Activated CD8-positive, alpha-beta memory T cell treated with anti-CD3 and anti-CD28 coated beads, Interleukin-2, amount 50 U/mL, for 4 hours (primary cell): Measurements from ENCODE around the gene PTX4.
"Not testable (repeated sequence)": the region's sequence is repeated elsewhere in the genome, so short reads cannot be mapped to it uniquely, and the experiment has no call there.

Experiments
- DNase-seq: peaks from one replicate; pipeline ENCODE4 v3.0.0-alpha.2; 2020

The PTX4 gene

DNA sequence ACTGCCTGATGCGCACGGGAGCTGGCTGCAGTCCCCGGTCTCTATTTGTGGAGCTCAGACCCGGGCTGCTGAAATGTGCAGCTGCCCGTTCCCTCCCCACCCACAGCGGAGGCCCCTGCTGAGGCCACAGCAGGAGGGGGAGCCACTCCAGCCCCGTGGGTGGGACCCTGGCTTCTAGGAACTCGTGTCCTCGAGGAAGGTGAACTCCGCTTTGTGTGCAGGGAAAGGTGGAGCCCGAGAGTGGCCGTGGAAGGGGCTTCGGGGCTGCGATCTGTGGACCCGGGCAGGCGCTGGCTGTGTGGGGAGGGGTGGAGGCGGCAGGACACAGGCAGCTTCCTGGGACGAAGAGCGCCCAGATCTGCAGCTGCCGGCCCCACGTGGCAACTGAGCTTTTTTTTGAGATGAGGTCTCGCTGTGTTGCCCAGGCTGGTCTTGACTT, 47.3 kb downstream of the PTX4 start:
- no peak for DNase-seq

DNA sequence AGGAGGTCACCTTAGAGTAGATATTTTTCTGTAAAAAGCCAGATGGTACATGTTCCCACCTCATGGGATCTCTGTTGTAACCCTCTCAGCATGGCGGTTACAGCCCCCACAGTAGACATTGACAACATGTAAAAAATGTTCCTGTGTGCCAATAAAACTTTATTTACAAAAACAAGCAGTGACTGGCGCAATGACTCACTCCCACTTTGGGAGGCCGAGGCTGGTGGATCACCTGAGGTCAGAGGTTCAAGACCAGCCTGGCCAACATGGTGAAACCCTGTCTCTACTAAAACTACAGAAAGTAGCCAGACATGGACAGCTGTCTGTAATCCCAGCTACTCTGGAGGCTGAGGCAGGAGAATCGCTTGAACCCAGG, 49.1 kb downstream of the PTX4 start:
- DNase-seq, result not testable (repeated sequence)

DNA sequence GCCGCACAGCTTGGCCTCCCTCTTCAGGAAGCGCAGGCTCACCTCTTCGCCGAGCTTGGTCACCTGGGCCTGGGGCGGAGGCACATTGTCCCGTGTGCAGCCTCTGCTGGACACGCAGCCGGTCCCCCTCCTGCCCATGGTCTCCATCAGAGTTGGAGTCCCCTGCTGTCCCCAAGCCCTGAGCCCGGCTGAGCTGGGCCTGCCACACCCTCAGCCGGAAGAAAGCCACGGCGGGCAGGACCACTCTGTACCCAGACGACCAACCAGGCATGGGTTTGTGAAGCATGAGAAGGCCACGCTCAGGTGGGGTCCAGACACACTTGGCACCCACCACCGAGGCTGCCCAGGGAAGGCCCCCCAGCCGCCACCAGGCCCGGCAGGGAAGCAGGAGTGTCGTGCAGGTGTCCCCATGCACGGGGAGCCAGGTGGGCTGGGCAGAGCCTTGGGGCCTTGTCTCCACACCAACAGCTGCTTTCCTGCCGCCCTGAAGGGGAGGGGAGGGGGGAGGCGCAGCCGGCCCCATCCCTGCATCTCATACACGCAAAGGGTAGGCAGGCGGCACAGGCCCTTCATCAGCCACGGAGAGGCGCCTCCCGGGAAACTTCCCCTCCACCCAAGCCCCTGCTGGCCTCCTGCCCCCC, 49.6 kb downstream of the PTX4 start:
- no peak for DNase-seq

DNA sequence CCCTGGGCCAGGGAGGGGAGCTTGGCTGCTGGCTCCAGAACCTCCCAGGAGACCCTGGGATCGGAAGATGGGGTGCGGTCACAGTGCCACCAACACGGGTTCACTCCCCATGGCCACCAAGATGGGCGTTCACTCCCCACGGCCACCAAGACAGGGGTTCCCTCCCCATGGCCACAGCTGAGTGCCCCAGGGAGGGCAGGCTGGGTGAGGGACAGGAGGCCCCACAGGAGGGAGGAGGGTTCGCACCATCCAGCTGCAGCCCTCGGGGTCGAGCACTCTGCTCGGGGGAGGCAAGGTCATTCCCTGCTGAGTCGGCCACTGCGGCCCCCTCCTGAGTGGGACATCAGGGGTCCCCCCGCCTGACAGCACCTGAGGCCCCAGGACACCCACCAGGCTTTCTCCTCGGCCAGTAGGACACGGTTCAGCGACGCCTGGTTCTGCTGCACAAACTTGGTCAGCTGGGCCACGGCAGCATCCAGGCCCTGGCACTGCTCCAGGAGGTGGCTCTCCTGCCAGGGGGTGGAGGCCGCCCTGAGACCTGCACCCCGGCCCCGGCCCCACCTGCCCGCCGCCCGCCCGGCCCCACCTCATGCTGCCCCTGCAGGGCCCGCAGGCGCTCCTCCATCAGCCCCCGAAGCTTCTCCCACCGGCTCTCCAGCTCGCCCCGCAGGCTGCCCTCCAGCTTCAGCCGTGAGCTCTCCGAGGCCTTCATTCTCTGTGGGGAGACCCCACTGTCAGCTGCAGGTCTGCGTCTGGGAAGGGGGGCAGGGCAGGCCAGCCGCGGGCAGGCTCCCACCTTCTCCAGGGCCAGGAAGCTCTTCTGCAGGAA, 50.3 kb downstream of the PTX4 start:
- DNase-seq, result no peak

DNA sequence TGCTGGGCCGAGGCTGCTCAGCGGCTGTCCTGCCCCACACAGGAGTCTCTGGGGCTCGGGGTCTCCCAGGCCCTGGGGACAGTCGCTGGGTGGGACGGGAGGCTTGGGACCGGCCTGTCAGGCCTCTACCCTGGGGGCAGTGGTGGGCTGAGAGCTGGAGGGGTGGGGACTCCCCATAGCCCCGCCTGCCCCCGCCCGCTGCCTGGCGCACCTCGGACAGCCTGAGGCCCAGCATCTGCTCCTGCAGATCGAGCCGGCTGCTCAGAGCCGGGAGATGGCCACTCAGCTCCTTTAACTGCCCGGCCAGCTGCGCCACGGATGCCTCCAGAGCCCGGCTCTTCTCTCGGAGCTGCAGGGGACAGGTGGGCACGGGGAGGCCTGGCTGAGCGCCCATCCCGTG, 51.1 kb downstream of the PTX4 start:
- no peak for DNase-seq

DNA sequence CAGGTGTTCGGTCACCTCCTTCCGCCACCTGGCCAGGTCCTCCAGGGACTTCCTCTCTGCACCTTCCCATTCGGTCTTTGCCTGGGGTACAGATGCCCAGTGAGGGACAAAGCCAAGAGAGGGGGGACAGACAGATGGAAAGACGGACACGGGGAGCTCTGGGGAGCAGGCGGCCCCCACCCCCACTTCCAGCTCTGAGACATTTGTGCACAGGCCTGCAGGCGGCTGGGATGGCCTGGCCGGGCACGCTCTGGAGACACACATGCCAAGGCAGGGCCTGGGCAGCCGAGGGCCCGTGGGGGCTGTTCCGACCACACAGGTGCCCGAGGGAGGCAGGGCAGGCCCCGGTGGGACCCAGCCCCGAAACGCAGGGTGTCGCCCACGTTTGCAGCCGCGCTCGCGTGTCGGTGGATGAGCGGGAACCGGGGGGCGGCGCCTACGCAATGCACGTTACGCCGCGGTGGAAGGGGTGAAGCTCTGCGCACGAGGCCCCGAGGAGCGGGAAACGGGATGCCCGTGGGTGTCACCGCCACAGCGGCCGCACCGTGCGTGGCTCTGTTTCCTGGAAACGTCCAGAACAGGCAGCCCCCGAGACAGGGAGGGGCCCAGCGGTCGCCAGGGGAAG, 51.9 kb downstream of the PTX4 start:
- DNase-seq, result no peak

DNA sequence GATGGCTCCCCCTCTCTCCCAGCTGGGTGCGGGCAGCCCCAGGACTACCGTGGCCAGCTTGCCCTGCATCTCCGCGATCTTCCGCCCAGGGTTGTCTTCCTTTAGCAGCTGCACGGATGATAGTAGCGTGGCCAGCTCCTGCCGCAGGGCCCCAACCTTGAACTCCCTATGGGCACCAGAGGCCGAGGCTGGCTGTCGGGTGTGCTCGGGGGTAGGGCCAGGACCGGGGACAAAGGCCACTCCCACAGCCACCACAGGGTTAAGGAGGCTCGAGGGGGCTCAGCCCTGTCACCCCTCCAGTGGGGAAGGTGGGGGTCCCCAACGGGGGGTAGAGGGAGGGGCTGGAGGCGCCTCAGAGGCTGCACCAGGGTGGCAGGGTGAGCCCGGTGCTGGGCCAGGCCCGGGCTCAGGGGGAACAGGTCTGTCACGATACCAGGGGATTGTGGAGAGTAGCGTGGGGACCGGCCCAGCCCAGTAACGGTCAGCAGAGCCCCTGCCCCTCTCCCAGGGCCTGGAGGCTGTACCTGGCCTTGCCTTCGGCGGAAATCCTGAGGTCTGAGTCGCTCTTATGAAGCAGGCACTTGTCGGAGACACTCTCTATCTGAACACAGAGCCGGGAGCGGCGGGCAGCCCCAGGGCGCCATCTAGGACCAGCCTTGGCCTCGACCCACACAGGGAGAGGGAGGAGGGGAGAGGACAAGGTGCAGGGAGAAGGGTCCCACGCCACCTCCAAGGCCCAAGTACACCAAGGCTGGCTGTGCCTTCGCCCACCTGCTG, 52.6 kb downstream of the PTX4 start:
- DNase-seq, result no peak
